Lung (tissue), 13 donors: ENCODE data around the gene BUD23. TPM values are rescaled to one million over a fixed set of nuclear protein-coding genes. Genes with fewer than 3 reads are reported as not detected.

Source experiments
- ATAC-seq: fragments of 200-7000 bp; cut with Tn5 transposase; one replicate; pipeline ENCODE4 v1.9.1; 2020; ENCODE audit warnings: moderate number of reproducible peaks; ENCODE audit not compliant: insufficient read depth, low FRiP score
- DNase-seq, 3 donors: peaks; one replicate each; pipeline ENCODE4 v3.0.0-alpha.2; 2013 to 2017
- H3K27ac ChIP-seq, 2 donors: one replicate each; pipeline ENCODE4 v1.5.1; 2013; ENCODE audit warnings: mild to moderate bottlenecking in 2 of 2, moderate library complexity in 2 of 2, control low read depth in 1 of 2, inconsistent platforms in 1 of 2, low read depth in 1 of 2, low read length in 1 of 2
- H3K27me3 ChIP-seq, 3 donors: one replicate each; pipeline ENCODE4 v1.5.1; 2013; ENCODE audit warnings: low read length in 2 of 3; ENCODE audit not compliant: control insufficient read depth in 3 of 3, insufficient read depth in 3 of 3
- H3K36me3 ChIP-seq, 4 donors: one replicate each; pipeline ENCODE4 v1.5.1; 2013; ENCODE audit warnings: low read length in 4 of 4, mild to moderate bottlenecking in 1 of 4, moderate library complexity in 1 of 4; ENCODE audit not compliant: control insufficient read depth in 4 of 4, insufficient read depth in 4 of 4
- H3K4me1 ChIP-seq, 5 donors: one replicate each; pipeline ENCODE4 v1.5.1; 2013; ENCODE audit warnings: low read length in 5 of 5, mild to moderate bottlenecking in 2 of 5, moderate library complexity in 1 of 5; ENCODE audit not compliant: control insufficient read depth in 5 of 5, insufficient read depth in 5 of 5
- H3K4me3 ChIP-seq: one replicate; pipeline ENCODE4 v1.5.1; 2013; ENCODE audit warnings: mild to moderate bottlenecking, control low read depth, moderate library complexity
- H3K9ac ChIP-seq, 2 donors: one replicate each; pipeline ENCODE4 v1.5.1; 2013; ENCODE audit warnings: low read length in 2 of 2, control low read depth in 1 of 2; ENCODE audit not compliant: insufficient read depth in 1 of 2
- H3K9me3 ChIP-seq, 4 donors: one replicate each; pipeline ENCODE4 v1.5.1; 2013; ENCODE audit warnings: low read length in 3 of 4, mild to moderate bottlenecking in 1 of 4, moderate library complexity in 1 of 4; ENCODE audit not compliant: control insufficient read depth in 4 of 4, insufficient read depth in 3 of 4
- CTCF ChIP-seq: IDR thresholded peaks from 2 replicates; pipeline ENCODE4 v1.5.1; 2012; ENCODE audit warnings: mild to moderate bottlenecking; ENCODE audit errors: control extremely low read depth, extremely low read depth
- WGBS, 2 donors: extraction: QIAGEN DNeasy Blood & Tissue Kit; methylation state at CpG; one replicate each; pipeline ENCODE4 v1.1.7; 2013; 5-methylcytosine and 5-hydroxymethylcytosine counted together
- polyA plus RNA-seq, 2 donors: library from polyadenylated mRNA; stranded (reverse); fragments of 200-250 nt; gene quantifications; one replicate each; pipeline ENCODE4 v1.2.1, GENCODE V29; 2013
- small RNA-seq: library from RNA; depleted of rRNA; stranded (forward); fragments of <200 nt; gene quantifications from one replicate; pipeline ENCODE3, GENCODE V24; 2014; ENCODE audit warnings: low replicate concordance
- total RNA-seq, 2 donors: library from RNA; depleted of rRNA in 1 of 2; stranded (reverse); fragments of >200 nt in 1 of 2; gene quantifications; one replicate each; pipeline ENCODE4 v1.2.1, GENCODE V29; 2014 to 2021
- donor health status: control.
- donor health status: control.
- donor health status: Bipolar disorder and iron deficiency.
- donor health status: healthy.
- donor health status: DM: yes; HTN: yes; CAD: no.

Gene BUD23
- total and polyA plus RNA-seq, 4 donors, result 33.5 to 118 (median 74.2) TPM

DNA sequence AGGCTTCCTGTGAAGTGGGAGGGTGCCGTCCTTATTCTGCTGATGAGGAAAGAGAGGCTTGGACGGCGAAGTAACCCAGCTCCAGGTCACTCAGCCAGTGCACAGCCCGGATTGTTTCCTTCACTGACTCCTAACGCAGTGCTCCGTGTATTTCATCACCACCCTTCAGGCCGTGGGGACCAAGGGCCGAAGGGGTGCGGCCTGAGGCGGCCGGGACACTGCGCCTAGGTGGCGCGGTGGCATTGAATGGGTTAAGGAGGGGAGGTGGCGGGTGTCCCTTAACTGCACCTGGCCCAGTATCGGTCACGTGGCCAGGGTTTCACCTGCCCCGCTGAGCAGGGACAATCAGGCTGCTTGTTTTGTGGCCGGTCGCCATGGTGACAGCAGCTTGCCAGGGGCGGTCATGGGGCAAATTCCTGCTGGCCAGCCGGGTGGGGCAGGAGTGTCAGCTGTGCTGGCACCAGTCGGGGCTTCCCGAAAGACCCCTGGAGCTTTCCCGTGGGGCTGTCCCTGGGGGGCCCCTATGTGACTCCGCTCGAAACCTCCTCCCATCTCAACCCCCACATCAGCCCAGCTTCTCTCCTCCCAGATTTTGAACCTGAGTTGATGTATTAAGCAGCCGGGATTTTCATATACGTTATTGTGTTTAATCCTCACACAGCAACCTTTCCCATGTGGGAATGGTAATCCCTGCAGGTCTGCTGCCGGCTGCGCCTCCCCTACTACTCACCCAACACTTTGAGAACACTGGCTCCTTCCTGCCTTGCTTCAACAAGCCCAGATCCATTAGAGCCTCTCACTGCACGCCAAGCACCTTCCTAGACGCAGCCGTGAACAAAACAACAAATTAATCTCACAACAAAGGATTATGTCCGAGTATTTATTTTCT lies 59.6 kb downstream of the BUD23 start:
- Histone ChIP-seq H3K27ac (peak overlapping the region in 1 of 2 donors; percentile 87), H3K4me1 (peaks cover 0 to 4% (median 2%) of the 10 kb centered on the region in 5 donors), H3K36me3 (no peaks in the 10 kb centered on the region), H3K4me3 (no peak overlapping the region), H3K27me3 (peaks cover 0 to 4% (median 0%) of the 10 kb centered on the region in 3 donors), H3K9me3 (no peaks in the 10 kb centered on the region), H3K9ac (peak overlapping the region; percentile 55 to 90)
- peak; percentile 7 for ATAC-seq
- DNase-seq, result peak; percentile 76 to 91 (median 88)
- 37 to 54% methylated on average over 35 of the region's 35 CpGs for WGBS, 2 donors
- no peak for TF ChIP-seq CTCF

DNA sequence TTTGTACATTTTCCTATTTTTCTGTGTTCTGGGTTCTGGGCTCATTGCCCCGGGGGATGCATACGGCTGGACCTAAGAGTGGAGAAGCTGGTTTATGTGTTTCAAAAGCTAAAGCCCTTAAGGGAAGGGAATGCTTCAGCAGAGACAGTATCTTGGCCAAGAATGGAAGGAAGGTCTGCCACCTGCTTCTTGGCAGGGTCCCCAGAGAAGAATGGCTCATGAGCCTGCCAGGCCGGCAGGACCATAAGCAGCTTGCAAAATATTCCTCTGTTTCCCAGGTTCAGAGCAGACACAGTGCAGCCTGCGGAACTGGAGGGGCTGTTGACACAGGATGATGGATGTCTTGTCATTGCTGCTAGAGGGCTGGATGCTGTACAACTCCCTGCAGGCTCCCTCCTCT lies 63.0 kb downstream of the BUD23 start:
- WGBS, 2 donors, result 55 to 62% methylated on average over 4 of the region's 4 CpGs
- Histone ChIP-seq H3K4me1 (peaks cover 0 to 4% (median 0%) of the 10 kb centered on the region in 5 donors), H3K9me3 (no peaks in the 10 kb centered on the region), H3K36me3 (no peaks in the 10 kb centered on the region), H3K4me3 (no peak overlapping the region), H3K27me3 (peaks cover 0 to 4% (median 0%) of the 10 kb centered on the region in 3 donors), H3K9ac (no peak overlapping the region), H3K27ac (peak overlapping the region in 1 of 2 donors; percentile 45)
- ATAC-seq (no peak), DNase-seq (no peak)
- TF ChIP-seq CTCF, result no peak

Small RNAs within 50 kb of the gene (small RNA-seq; reads per million reads assigned to genes)
- gene MIR4284 (not detected), gene RN7SL265P (not detected)

Other genes starting within 250 kb of the BUD23 start
- under 1 TPM; 0.17 to 0.37 TPM for gene FZD9, start 249.8 kb upstream of the BUD23 start, total RNA-seq
- under 1 TPM; 0.24 to 0.69 TPM for gene FZD9, start 249.8 kb upstream of the BUD23 start, polyA plus RNA-seq
- gene BAZ1B, start 161.3 kb upstream of the BUD23 start, total RNA-seq, result 10 to 100 TPM; 45.8 to 65.0 TPM
- gene BAZ1B, start 161.3 kb upstream of the BUD23 start, polyA plus RNA-seq, result 10 to 100 TPM; 19.9 to 20.1 TPM
- 10 to 100 TPM; 17.7 to 58.6 TPM for gene BCL7B, start 125.9 kb upstream of the BUD23 start, total RNA-seq
- gene BCL7B, start 125.9 kb upstream of the BUD23 start, polyA plus RNA-seq, result 10 to 100 TPM; 62.7 to 71.0 TPM
- 10 to 100 TPM; 39.5 to 48.2 TPM for gene TBL2, start 105.0 kb upstream of the BUD23 start, total RNA-seq
- 10 to 100 TPM; 12.8 to 49.2 TPM for gene TBL2, start 105.0 kb upstream of the BUD23 start, polyA plus RNA-seq
- 10 to 100 TPM in 1 of 2 donors, 1 to 10 TPM in 1; 1.3 to 16.1 TPM for gene MLXIPL, start 59.1 kb upstream of the BUD23 start, total RNA-seq
- gene MLXIPL, start 59.1 kb upstream of the BUD23 start, polyA plus RNA-seq, result 10 to 100 TPM in 1 of 2 donors, 1 to 10 TPM in 1; 3.4 to 10.0 TPM
- 1 to 10 TPM; 1.3 to 5.5 TPM for gene VPS37D, start 15.8 kb upstream of the BUD23 start, total RNA-seq
- 1 to 10 TPM in 1 of 2 donors, under 1 TPM in 1; 0.66 to 1.3 TPM for gene VPS37D, start 15.8 kb upstream of the BUD23 start, polyA plus RNA-seq
- 10 to 100 TPM in 1 of 2 donors, 1 to 10 TPM in 1; 5.3 to 14.4 TPM for gene DNAJC30, start 144 bp upstream of the BUD23 start, total RNA-seq
- 10 to 100 TPM in 1 of 2 donors, 1 to 10 TPM in 1; 8.1 to 10.0 TPM for gene DNAJC30, start 144 bp upstream of the BUD23 start, polyA plus RNA-seq
- 1 to 10 TPM; 7.7 to 8.0 TPM for gene STX1A, start 36.1 kb downstream of the BUD23 start, total RNA-seq
- 1 to 10 TPM; 4.1 to 7.7 TPM for gene STX1A, start 36.1 kb downstream of the BUD23 start, polyA plus RNA-seq
- gene ABHD11, start 55.2 kb downstream of the BUD23 start, total RNA-seq, result 10 to 100 TPM; 22.2 to 50.0 TPM
- gene ABHD11, start 55.2 kb downstream of the BUD23 start, polyA plus RNA-seq, result 10 to 100 TPM; 30.5 to 52.9 TPM
- 10 to 100 TPM; 43.4 to 43.8 TPM for gene CLDN3, start 86.7 kb downstream of the BUD23 start, total RNA-seq
- 10 to 100 TPM; 42.9 to 54.7 TPM for gene CLDN3, start 86.7 kb downstream of the BUD23 start, polyA plus RNA-seq
- 100 to 1,000 TPM; 150 to 169 TPM for gene CLDN4, start 147.4 kb downstream of the BUD23 start, total RNA-seq
- gene CLDN4, start 147.4 kb downstream of the BUD23 start, polyA plus RNA-seq, result 100 to 1,000 TPM in 1 of 2 donors, 10 to 100 TPM in 1; 99.8 to 154 TPM
- gene METTL27, start 158.9 kb downstream of the BUD23 start, total RNA-seq, result 10 to 100 TPM in 1 of 2 donors, 1 to 10 TPM in 1; 6.3 to 22.1 TPM
- 1 to 10 TPM; 2.3 to 3.9 TPM for gene METTL27, start 158.9 kb downstream of the BUD23 start, polyA plus RNA-seq
- 1 to 10 TPM in 1 of 2 donors, not detected in 1; 1.1 TPM for gene TMEM270, start 177.6 kb downstream of the BUD23 start, total RNA-seq
- gene TMEM270, start 177.6 kb downstream of the BUD23 start, polyA plus RNA-seq, result under 1 TPM; 0.19 to 0.20 TPM